Psoas muscle (tissue), 8 donors: ENCODE results near the gene SERPINB5. TPM values are rescaled to one million over a fixed set of nuclear protein-coding genes. Genes with fewer than 3 reads are reported as not detected.

Experiments
- ATAC-seq, 4 donors: fragments of 200-7000 bp; cut with Tn5 transposase; one replicate each; pipeline ENCODE4 v1.9.1; 2020; ENCODE audit warnings: moderate library complexity in 3 of 4, mild to moderate bottlenecking in 2 of 4
- DNase-seq, 2 donors: peaks; one replicate each; pipeline ENCODE4 v3.0.0-alpha.2; 2020
- H3K27ac ChIP-seq: fragments of 200-600 bp; one replicate; pipeline ENCODE4 v1.8.0; 2022
- H3K27me3 ChIP-seq, 3 donors: fragments of 200-600 bp in 1 of 3; one replicate each; pipeline versions ENCODE4 v1.6.1 to v1.8.0; 2013 to 2022; ENCODE audit warnings: low read length in 2 of 3, mild to moderate bottlenecking in 2 of 3, moderate library complexity in 1 of 3; ENCODE audit not compliant: insufficient read depth in 3 of 3
- H3K36me3 ChIP-seq, 2 donors: fragments of 200-600 bp in 1 of 2; one replicate each; pipeline versions ENCODE4 v1.6.1 to v1.8.0; 2013 to 2022; ENCODE audit warnings: low read depth in 1 of 2, mild to moderate bottlenecking in 1 of 2, moderate library complexity in 1 of 2; ENCODE audit not compliant: insufficient read depth in 1 of 2
- H3K4me1 ChIP-seq: fragments of 200-600 bp; one replicate; pipeline ENCODE4 v1.8.0; 2022
- H3K4me3 ChIP-seq: fragments of 200-600 bp; one replicate; pipeline ENCODE4 v1.8.0; 2022; ENCODE audit warnings: mild to moderate bottlenecking
- H3K9me3 ChIP-seq: fragments of 200-600 bp; one replicate; pipeline ENCODE4 v1.8.0; 2022
- CTCF ChIP-seq: fragments of 200-600 bp; IDR thresholded peaks from one replicate; pipeline ENCODE4 v1.8.0; 2022; ENCODE audit warnings: antibody characterized with exemption
- WGBS, 3 donors: extraction: QIAGEN DNeasy Blood & Tissue Kit; methylation state at CpG; one replicate each; pipeline versions ENCODE4 v1.1.6 to v1.1.7; 2013; 5-methylcytosine and 5-hydroxymethylcytosine counted together
- intact Hi-C, 2 donors: fragments of 100-400 bp; cut with DNase I; formaldehyde crosslinking; loops; one replicate each; pipeline versions ENCODE4 v1.11.0 to v1.14.2; 2022
- polyA plus RNA-seq, 3 donors: library from polyadenylated mRNA; stranded (reverse); fragments of 200-250 nt; gene quantifications; one replicate each; pipeline ENCODE4 v1.2.3, GENCODE V29; 2013
- total RNA-seq, 4 donors: library from RNA; stranded (reverse); fragmentation: NEBNext Ultra II Directional in 2 of 4; extraction: Animal tissue kit (Norgen Biotek cat#: 25700) in 2 of 4; gene quantifications; one replicate each; pipeline versions ENCODE4 v1.2.1 to v1.2.4, GENCODE V29; 2021 to 2023
- donor health status: healthy with polysubstance abuse.
- donor health status: DM: no; HTN: no; CAD: no; lungs with moderate emphysema.
- donor health status: Bipolar disorder and iron deficiency.
- donor health status: healthy.
- donor health status: DM: yes; HTN: yes; CAD: no.
- donor health status: DM: no; HTN: no; CAD: no.
- donor health status: DM: no; HTN: no; CAD: no.
- donor health status: DM: yes; HTN: yes; CAD: no.

Gene SERPINB5
- total and polyA plus RNA-seq, 7 donors, result 0.03 TPM; not detected in 5

GRCh38 chr18:63545000-63545399, 68.2 kb downstream of the SERPINB5 start:
- intact Hi-C loops, result no loop called here
- DNase-seq (no peak), ATAC-seq (no peak)
- no peak overlapping the region for H3K27ac ChIP-seq
- no peaks in the 10 kb centered on the region for H3K9me3 ChIP-seq
- H3K4me3 ChIP-seq, result no peak overlapping the region
- no peaks in the 10 kb centered on the region for H3K27me3 ChIP-seq
- 48 to 69% (median 68%) methylated on average over 3 of the region's 3 CpGs for WGBS, 3 donors
- no peak for TF ChIP-seq CTCF
- H3K36me3 ChIP-seq, result no peaks in the 10 kb centered on the region
- no peaks in the 10 kb centered on the region for H3K4me1 ChIP-seq

GRCh38 chr18:63550068-63550467, 73.3 kb downstream of the SERPINB5 start:
- Histone ChIP-seq H3K4me3 (no peak overlapping the region), H3K36me3 (no peaks in the 10 kb centered on the region), H3K27ac (no peak overlapping the region), H3K4me1 (no peaks in the 10 kb centered on the region), H3K27me3 (no peaks in the 10 kb centered on the region), H3K9me3 (no peaks in the 10 kb centered on the region)
- intact Hi-C loops, result no loop called here
- 32 to 55% (median 49%) methylated on average over 1 of the region's 1 CpG for WGBS, 3 donors
- DNase-seq (no peak), ATAC-seq (no peak)
- no peak for TF ChIP-seq CTCF

- Histone ChIP-seq H3K36me3 (no peaks in the 10 kb centered on the region), H3K27ac (no peak overlapping the region), H3K9me3 (no peaks in the 10 kb centered on the region), H3K27me3 (no peaks in the 10 kb centered on the region), H3K4me1 (no peaks in the 10 kb centered on the region), H3K4me3 (no peak overlapping the region)
- no peak for TF ChIP-seq CTCF
- 71 to 80% (median 73%) methylated on average over 3 of the region's 3 CpGs for WGBS, 3 donors
- DNase-seq (no peak), ATAC-seq (no peak)
- intact Hi-C loops, result no loop called here
Measured at GRCh38 chr18:63551769-63552168, 75.0 kb downstream of the SERPINB5 start.

- TF ChIP-seq CTCF, result no peak
- no peak overlapping the region for H3K27ac ChIP-seq
Measured at GRCh38 chr18:63552581-63552980, 75.8 kb downstream of the SERPINB5 start.

GRCh38 chr18:63553081-63553480, 76.3 kb downstream of the SERPINB5 start:
- H3K27me3 ChIP-seq, result no peaks in the 10 kb centered on the region
- no peak overlapping the region for H3K4me3 ChIP-seq
- TF ChIP-seq CTCF, result no peak
- no peaks in the 10 kb centered on the region for H3K9me3 ChIP-seq
- no peak overlapping the region for H3K27ac ChIP-seq
- ATAC-seq, result peak; percentile 28 to 79 (median 70)
- intact Hi-C loops, result no loop called here
- no peaks in the 10 kb centered on the region for H3K36me3 ChIP-seq
- 0 to 20% (median 2%) methylated on average over 1 of the region's 1 CpG for WGBS, 3 donors
- H3K4me1 ChIP-seq, result no peaks in the 10 kb centered on the region
- no peak for DNase-seq

More at GRCh38 chr18:63552581-63552980, 75.8 kb downstream of the SERPINB5 start:
- DNase-seq, result no peak
- intact Hi-C loops, result no loop called here
- Histone ChIP-seq H3K27me3 (no peaks in the 10 kb centered on the region), H3K9me3 (no peaks in the 10 kb centered on the region), H3K36me3 (no peaks in the 10 kb centered on the region), H3K4me1 (no peaks in the 10 kb centered on the region), H3K4me3 (no peak overlapping the region)
- WGBS, 3 donors, result 90 to 92% (median 91%) methylated on average over 2 of the region's 2 CpGs
- ATAC-seq, result peak in 1 of 4 donors; percentile 12
